PFSK-1 (cell line): Measurements from ENCODE around the gene SAFB.

ENCODE experiments used
- FOXP2 ChIP-seq: optimal IDR thresholded peaks from 2 replicates; pipeline ENCODE3; 2011; ENCODE audit warnings: borderline replicate concordance, control low read depth, inconsistent platforms; ENCODE audit not compliant: insufficient read depth; ENCODE audit errors: extremely low read length, extremely low read depth
- SIN3A ChIP-seq: IDR thresholded peaks from 2 replicates; pipeline ENCODE4 v1.6.1; 2012; ENCODE audit warnings: mild to moderate bottlenecking, low read length, moderate library complexity, borderline replicate concordance; ENCODE audit not compliant: insufficient read depth
- TAF1 ChIP-seq: IDR thresholded peaks from 2 replicates; pipeline ENCODE4 v1.6.1; 2012; ENCODE audit warnings: low read length, control low read depth, borderline replicate concordance; ENCODE audit not compliant: insufficient read depth

- TF ChIP-seq SIN3A: no peak
- TF ChIP-seq TAF1: no peak
- TF ChIP-seq FOXP2: no peak
Observed at GRCh38 chr19:5625641-5626040, 2.8 kb downstream of the SAFB start.
